ENCODE measurements around the gene CAPN2.
"Not testable (repeated sequence)": the region's sequence is repeated elsewhere in the genome, so short reads cannot be mapped to it uniquely, and the experiment has no call there.

CAPN2 gene

DNA sequence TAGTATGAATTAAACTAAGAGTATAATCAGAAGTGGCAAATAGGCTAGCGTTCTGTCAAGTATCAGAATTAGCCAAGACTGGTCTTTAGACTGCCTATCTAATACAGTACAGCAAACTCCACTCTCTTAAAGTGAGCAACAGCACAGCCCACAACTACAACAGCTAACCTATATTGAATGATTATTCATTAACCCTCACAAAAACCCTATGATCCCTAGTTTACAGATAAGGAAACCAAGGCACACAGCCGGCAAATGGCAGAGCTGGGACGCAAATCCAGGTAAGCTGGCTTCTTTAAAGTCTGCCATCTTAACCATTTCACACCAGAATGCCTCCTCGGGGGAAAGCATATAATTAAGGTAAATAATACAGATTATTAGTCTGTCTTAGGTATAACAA, 81.4 kb downstream of the CAPN2 start:
- DNase-seq, result no peak

DNA sequence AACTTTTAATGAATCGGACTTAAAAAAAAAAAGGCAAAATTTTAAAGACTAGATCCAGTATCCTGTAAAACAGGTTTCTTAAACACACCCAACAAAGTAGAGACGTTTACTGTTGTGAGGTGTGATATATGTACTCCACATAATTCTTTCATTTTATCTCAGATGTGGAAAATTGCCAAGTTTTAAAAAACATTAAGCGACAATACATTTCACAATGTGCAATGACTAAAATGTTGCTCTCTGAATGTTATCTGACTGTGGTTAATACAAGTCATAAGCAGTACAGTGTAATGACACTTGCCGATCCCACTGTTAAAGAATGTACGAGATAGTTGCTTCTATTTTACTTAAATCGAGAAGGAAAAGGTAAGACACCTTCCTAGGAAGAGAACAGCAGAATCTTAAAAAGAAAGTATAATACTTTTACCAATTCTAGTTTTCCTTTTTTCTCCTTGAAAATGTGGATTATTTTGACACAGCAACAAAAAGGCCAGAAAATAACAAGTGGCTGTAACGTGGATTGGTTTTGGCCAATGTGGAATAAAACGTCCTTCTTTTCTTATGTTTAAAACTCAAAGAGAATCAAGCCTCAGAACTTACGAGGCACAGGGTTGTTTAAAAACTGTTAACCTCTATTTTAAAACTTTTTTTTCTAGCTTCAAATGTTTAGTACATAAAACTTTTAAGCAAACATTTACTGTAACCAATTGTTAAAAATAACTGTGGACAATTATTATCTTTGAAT, 82.0 kb downstream of the CAPN2 start:
- DNase-seq, result no peak

DNA sequence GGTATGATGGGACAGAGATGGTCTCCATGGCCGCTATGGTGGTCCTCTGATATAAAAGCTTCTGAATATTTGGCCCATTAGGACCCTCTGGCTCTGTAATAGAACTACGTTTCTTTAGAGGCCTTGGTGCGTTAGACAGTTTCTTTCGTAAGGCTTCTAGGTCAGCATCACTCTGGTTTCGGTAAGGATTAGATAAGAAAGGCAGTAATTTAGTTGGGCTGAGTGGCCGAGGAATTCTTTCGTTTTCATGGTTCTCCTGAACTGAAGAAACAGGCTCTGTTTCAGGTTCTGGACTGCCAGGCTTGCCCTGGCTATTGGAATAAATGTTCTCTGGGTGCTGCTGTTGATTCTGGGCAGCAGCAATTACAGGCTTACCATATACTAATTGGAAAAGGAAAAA, 83.9 kb downstream of the CAPN2 start:
- no peak for DNase-seq

DNA sequence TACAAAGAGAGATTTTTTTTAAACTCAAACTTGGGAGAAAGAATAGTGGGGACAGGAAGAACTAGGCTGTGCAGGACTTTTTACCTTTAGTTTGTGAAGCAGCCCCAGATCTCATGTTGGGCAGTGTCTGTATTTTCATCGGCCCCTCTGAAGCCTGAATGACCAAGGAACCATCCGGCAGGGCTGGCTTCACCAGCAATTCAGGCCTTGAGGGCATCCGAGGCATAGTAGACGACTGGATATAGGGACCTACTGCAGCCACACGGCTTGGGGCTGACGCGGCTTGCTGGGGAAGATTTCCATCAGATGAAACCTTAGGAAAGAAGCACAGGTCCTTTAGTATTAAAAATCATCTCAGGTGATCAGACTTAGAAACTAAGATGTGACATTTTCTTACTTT, 89.7 kb downstream of the CAPN2 start:
- DNase-seq, result no peak

DNA sequence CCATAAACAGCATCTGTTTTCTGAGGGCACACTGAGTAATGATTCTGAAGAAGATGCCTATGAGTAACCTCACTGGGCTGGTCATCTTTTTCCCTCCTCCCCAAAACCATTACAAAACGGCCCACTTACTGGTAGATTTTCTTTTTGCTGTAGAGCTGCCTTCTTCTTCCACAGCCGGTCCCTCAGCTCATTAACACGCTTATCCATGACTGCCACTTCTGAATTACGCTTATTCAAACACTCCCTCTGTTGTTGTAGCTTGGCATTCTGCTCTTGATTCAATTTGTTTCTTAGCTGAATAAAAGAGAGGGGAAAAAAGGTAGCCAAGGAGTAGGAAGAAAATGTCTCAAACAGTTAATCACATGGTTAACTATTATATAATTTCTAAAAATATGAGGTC, 90.3 kb downstream of the CAPN2 start:
- DNase-seq, result no peak

GRCh38 chr1:223803211-223803610, 90.9 kb downstream of the CAPN2 start:
- DNase-seq, result no peak

DNA sequence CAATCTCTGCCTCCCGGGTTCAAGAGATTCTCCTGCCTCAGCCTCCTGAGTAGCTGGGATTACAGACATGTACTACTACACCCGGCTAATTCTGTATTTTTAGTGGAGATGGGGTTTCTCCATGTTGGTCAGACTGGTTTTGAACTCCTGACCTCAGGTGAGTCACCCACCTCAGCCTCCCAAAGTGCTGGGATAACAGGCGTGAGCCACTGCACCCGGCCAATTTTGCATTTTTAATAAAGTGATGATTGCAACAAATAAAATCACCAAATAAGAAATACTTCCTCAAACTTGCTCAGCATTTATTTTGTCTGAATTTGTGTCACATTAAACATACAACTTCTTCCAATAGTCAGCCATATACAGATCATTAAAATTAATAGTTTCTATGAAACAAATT, 97.6 kb downstream of the CAPN2 start:
- not testable (repeated sequence) for DNase-seq

GRCh38 chr1:223810586-223810985, 98.2 kb downstream of the CAPN2 start:
- DNase-seq, result no peak

DNA sequence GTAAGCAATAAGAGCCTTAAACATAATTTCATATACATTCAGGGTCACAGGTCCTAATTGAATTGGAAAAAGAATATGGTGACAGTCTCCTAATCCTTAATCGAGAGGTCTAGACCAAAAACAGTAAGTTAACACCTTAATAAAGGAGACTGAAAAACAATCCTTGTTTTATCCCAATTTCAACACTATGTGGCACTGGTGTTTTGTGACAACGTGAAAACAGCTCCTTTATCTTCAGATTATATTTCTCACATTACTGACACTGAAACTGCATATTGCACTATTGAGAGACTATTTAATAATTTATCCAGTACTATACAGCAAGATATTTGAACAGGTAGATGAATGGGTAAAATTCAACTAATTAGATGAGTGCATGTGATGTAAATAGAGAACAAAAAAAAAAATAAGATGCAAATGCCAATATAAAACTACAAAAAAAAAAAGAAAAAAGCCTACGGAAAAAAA, 99.3 kb downstream of the CAPN2 start:
- DNase-seq, result peak; percentile 39

- DNase-seq, result no peak
Observed at GRCh38 chr1:223813645-223814044, 101.3 kb downstream of the CAPN2 start.

DNA sequence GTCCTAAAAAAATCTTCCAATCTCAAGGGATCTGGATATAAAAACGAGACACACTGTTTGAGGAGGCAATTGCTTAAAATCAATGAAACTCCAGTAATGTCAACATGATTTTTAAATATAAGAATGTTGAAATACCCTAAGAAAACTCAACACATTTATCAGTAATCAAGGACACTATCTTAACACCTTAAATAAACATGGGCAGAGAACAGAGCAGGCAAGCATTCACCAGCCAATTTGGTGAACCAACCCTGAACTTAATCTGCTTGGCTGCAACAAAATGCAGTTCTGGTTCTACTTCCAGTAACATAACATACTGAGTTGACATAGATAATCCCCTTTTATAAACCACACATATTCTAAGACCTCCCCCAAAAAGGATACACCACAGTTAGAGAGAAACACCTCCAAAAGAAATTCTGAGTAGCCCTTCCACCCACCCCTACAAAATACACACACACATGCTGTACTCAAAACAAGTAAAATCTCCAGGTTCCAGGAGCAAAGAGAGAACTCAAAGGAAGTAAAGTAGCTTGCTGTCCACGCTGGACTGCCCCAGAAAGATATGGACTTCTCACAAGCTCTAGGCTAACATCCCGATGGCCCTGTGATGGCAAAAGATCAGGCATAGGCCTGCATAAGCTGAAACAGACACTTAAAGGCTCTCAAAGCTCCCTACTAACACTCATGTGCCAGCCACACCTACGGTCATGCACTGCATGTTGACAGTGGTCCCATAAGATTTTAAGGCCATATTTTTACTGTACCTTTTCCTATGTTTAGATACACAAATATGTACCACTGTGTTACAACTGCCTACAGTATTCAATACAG, 102.9 kb downstream of the CAPN2 start:
- DNase-seq, result no peak

DNA sequence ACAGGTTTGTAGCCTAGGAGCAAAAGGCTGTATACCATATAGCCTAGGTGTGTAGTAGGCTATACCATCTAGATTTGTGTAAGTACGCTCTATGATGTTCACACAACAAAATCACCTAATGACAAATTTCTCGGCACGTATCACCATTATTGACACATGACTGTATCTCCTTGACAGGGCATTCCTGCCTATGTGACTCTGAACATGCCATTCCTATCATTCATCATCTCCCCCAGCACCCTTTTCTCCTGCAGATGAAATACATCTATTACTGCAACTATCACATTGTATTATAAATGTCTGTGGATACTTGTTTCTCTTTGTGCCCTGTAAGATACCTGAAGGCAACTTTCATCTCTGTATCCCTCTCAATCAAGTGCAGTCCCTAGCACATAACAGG, 103.5 kb downstream of the CAPN2 start:
- no peak for DNase-seq

DNA sequence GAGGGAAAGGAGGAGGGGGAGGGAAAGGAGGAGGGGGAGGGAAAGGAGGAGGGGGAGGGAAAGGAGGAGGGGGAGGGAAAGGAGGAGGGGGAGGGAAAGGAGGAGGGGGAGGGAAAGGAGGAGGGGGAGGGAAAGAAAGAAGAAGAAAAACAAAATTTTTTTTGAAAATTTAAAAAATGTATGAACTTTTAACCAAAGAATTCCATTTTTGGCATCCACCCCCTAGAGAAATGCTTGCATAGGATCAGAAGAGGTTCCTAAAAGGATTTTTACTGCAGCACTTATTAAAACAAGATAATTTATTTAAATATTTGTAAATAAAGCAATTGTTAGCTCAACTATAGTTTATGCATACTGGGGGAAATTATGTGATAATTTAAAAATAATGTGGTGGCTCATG, 104.9 kb downstream of the CAPN2 start:
- DNase-seq, result not testable (repeated sequence)

DNA sequence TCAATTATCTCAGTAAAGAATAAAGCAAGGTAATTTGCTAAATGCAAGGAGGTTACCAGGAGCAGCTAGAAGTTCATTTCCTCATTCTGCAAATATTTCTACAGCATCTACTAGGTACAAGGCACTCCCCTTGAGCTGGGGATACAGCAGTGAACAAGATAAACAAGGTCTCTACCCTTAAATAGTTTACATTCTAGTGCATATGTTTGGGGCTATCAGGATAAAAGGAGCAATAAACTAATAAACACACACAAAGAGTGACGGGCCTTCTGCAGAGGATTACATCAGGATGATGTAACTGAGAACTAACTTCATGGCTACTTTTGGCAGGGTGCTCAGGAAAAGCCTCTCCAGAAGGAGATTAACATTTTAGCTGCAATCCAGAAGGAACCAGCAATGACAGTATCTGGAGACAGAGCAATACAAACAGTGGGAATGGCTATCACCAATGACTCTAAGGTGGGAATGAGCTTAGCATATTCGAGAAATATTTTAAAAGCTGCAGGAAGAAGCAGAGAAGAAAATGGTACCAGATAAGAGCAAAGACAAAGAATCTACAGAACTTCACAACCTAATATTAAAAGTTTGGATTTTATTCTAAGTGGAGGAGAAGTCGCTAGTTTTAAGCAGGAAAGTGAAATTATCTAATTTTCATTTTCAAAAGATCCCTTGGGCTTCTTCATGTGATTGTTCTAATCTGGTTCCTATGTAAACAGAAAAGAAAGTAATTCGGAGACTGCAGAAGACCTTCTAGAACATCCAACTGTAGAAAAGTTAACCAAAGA, 107.6 kb downstream of the CAPN2 start:
- DNase-seq, result no peak

DNA sequence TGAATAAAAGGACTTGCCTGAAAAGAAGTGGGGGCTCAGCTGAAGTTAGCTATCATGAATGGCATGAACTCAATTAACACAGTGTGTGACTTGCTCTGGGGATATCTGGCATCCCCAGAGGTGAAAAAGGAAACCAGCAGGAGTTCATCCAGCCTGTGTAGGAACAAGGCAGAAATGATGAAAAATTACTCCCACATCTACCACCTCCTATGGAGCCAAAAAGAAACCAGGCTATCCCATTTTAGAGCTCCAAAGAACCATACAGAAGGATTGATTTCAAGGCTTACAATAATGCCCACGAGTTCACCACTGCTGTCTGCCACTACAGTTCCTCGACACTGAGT, 108.1 kb downstream of the CAPN2 start:
- DNase-seq, result no peak

GRCh38 chr1:223820971-223821370, 108.6 kb downstream of the CAPN2 start:
- no peak for DNase-seq

DNA sequence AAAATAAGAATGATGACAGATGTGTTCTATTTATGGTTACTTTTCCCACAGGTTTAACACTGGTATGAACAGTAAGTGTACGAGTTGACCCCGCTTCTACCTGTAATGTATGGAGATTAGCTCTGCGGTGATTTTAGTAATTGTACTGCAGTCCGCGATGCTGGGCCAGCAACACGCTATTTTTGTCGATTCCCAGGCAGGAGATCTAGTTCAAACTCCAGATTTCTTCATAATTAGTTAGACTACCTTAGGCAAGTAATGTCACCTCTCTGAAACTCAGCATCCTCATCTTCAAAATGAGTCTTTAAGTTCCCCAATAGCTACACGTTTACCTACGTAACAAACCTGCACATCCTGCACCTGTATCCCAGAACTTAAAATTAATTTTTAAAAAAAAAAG, 111.9 kb downstream of the CAPN2 start:
- DNase-seq, result no peak

- DNase-seq, result no peak
Observed at GRCh38 chr1:223824712-223825111, 112.4 kb downstream of the CAPN2 start.

All from NCI-H2171 treated with DMSO at 0.1 percent for 48 hours (cell line).